GM23338 (cell line): ENCODE measurements around the gene RAP1GAP2. TPM values are rescaled to one million over a fixed set of nuclear protein-coding genes. Genes with fewer than 3 reads are reported as not detected.

Experiments used
- ATAC-seq: fragments of 200-7000 bp; cut with Tn5 transposase; 3 replicates; pipeline ENCODE4 v1.9.1; 2020
- DNase-seq: peaks from one replicate; pipeline ENCODE4 v3.0.0-alpha.2; 2015; ENCODE audit warnings: low spot score
- H2AFZ ChIP-seq: fragments of 200-600 bp; sonication (generic); 2 replicates; pipeline ENCODE4 v1.8.0; 2016; ENCODE audit warnings: antibody characterized with exemption, mild to moderate bottlenecking, moderate library complexity
- H3F3A ChIP-seq: fragments of 200-600 bp; sonication (generic); replicated peaks from 2 replicates; pipeline ENCODE4 v1.8.0; 2017; ENCODE audit warnings: antibody characterized with exemption, mixed run types, low read depth
- H3K27ac ChIP-seq: fragments of 200-600 bp; sonication (generic); 2 replicates; pipeline ENCODE4 v1.6.1; 2016; ENCODE audit warnings: low read depth
- H3K27me3 ChIP-seq: fragments of 200-600 bp; sonication (generic); 2 replicates; pipeline ENCODE4 v1.8.0; 2016; ENCODE audit warnings: mild to moderate bottlenecking, mixed run types, moderate library complexity; ENCODE audit not compliant: insufficient read depth
- H3K36me3 ChIP-seq: fragments of 200-600 bp; sonication (generic); 2 replicates; pipeline ENCODE4 v1.8.0; 2016; ENCODE audit warnings: mild to moderate bottlenecking; ENCODE audit not compliant: insufficient read depth
- H3K4me1 ChIP-seq: fragments of 200-600 bp; sonication (generic); 2 replicates; pipeline ENCODE4 v1.8.0; 2016; ENCODE audit warnings: mild to moderate bottlenecking, moderate library complexity; ENCODE audit not compliant: insufficient read depth
- H3K4me2 ChIP-seq: fragments of 200-600 bp; sonication (generic); 2 replicates; pipeline ENCODE4 v1.7.1; 2017; ENCODE audit warnings: mixed run types
- H3K4me3 ChIP-seq: fragments of 200-600 bp; sonication (generic); 2 replicates; pipeline ENCODE4 v1.6.1; 2016; ENCODE audit warnings: mixed run types
- H3K79me2 ChIP-seq: fragments of 200-600 bp; sonication (generic); replicated peaks from 2 replicates; pipeline ENCODE4 v1.8.0; 2017; ENCODE audit warnings: mild to moderate bottlenecking; ENCODE audit not compliant: insufficient read depth
- H3K9me2 ChIP-seq: fragments of 200-600 bp; sonication (generic); 2 replicates; pipeline ENCODE4 v1.8.0; 2017; ENCODE audit not compliant: insufficient read depth
- H4K20me1 ChIP-seq: fragments of 200-600 bp; sonication (generic); replicated peaks from 2 replicates; pipeline ENCODE4 v1.8.0; 2017; ENCODE audit warnings: mild to moderate bottlenecking; ENCODE audit not compliant: insufficient read depth
- H3K27ac Mint-ChIP-seq: 2 replicates; pipeline ENCODE4 v1.8.0; 2020; ENCODE audit warnings: inconsistent platforms, mild to moderate bottlenecking, moderate library complexity, mixed read lengths
- H3K27me3 Mint-ChIP-seq: 3 replicates; pipeline ENCODE4 v1.8.0; 2022; ENCODE audit warnings: low read depth, mild to moderate bottlenecking, moderate library complexity, mixed read lengths, inconsistent platforms; ENCODE audit not compliant: insufficient read depth, poor library complexity
- H3K36me3 Mint-ChIP-seq: 3 replicates; pipeline ENCODE4 v1.8.0; 2021; ENCODE audit warnings: low read depth, mild to moderate bottlenecking, inconsistent platforms, moderate library complexity, mixed read lengths
- H3K4me1 Mint-ChIP-seq: 3 replicates; pipeline ENCODE4 v1.8.0; 2020; ENCODE audit warnings: mild to moderate bottlenecking, inconsistent platforms, mixed read lengths
- H3K4me3 Mint-ChIP-seq: 3 replicates; pipeline ENCODE4 v1.8.0; 2021; ENCODE audit warnings: moderate library complexity, mild to moderate bottlenecking, inconsistent platforms, mixed read lengths
- H3K9me3 Mint-ChIP-seq: 3 replicates; pipeline ENCODE4 v1.8.0; 2020; ENCODE audit warnings: moderate library complexity, mild to moderate bottlenecking, inconsistent platforms, mixed read lengths
- CREB1 ChIP-seq: fragments of 250-450 bp; sonication (Bioruptor Pico); IDR thresholded peaks from 2 replicates; pipeline ENCODE4 v1.5.0; 2020; ENCODE audit warnings: low read depth, mild to moderate bottlenecking, moderate library complexity
- EZH2 ChIP-seq: fragments of 200-600 bp; sonication (generic); IDR thresholded peaks from one replicate; pipeline ENCODE4 v1.8.0; 2017; ENCODE audit warnings: antibody characterized with exemption, mild to moderate bottlenecking, low read depth; ENCODE audit not compliant: unreplicated experiment
- EZH2phosphoT487 ChIP-seq: fragments of 200-600 bp; sonication (generic); IDR thresholded peaks from one replicate; pipeline ENCODE4 v1.8.1; 2018; ENCODE audit warnings: antibody characterized with exemption; ENCODE audit not compliant: unreplicated experiment
- JUNB ChIP-seq: IDR thresholded peaks from one replicate; pipeline ENCODE4 v1.6.1; 2016; ENCODE audit warnings: antibody characterized with exemption; ENCODE audit not compliant: unreplicated experiment
- NANOG ChIP-seq: IDR thresholded peaks from 2 replicates; pipeline ENCODE4 v1.6.1; 2016; ENCODE audit warnings: antibody characterized with exemption, borderline replicate concordance
- POLR2AphosphoS5 ChIP-seq: IDR thresholded peaks from 2 replicates; pipeline ENCODE4 v1.6.1; 2016; ENCODE audit warnings: antibody characterized with exemption, low read depth
- STAT1 ChIP-seq: IDR thresholded peaks from one replicate; pipeline ENCODE4 v1.6.1; 2016; ENCODE audit warnings: antibody characterized with exemption; ENCODE audit not compliant: unreplicated experiment
- ZNF114 ChIP-seq: fragments of 250-450 bp; sonication (Bioruptor Pico); IDR thresholded peaks from 2 replicates; pipeline ENCODE4 v1.5.0; 2020; ENCODE audit warnings: mild to moderate bottlenecking, moderate library complexity
- ZNF331 ChIP-seq: fragments of 250-450 bp; sonication (Bioruptor Pico); IDR thresholded peaks from 2 replicates; pipeline ENCODE4 v1.5.0; 2020; ENCODE audit warnings: low read depth, mild to moderate bottlenecking, moderate library complexity
- polyA plus RNA-seq: library from polyadenylated mRNA; unstranded; fragments of >200 nt; fragmentation: Nextera tagmentation; extraction: Ambion mirVana; gene quantifications from 2 replicates; pipeline ENCODE4 v1.2.1, GENCODE V29; 2016
- total RNA-seq: library from RNA; depleted of rRNA; stranded (reverse); fragments of >200 nt; shearing (Covaris generic); gene quantifications from 2 replicates; pipeline ENCODE4 v1.2.3, GENCODE V29; 2014
- TF ChIP-seq, protein P1 (sequence below): fragments of 250-450 bp; sonication (Bioruptor Pico); IDR thresholded peaks from 2 replicates; pipeline ENCODE4 v1.5.0; 2020; ENCODE audit warnings: mild to moderate bottlenecking, moderate library complexity
- TF ChIP-seq, protein P2 (sequence below), 2 experiments: fragments of 200-600 bp in 1 of 2; sonication (generic) in 1 of 2; conservative IDR thresholded peaks; 2 replicates each; pipeline versions ENCODE4 v1.5.1 to v1.6.1; 2016 to 2017; ENCODE audit warnings: antibody characterized with exemption in 2 of 2, low read depth in 2 of 2, mild to moderate bottlenecking in 2 of 2, moderate library complexity in 1 of 2
- TF ChIP-seq, protein P3 (sequence below): IDR thresholded peaks from 2 replicates; pipeline ENCODE4 v1.6.1; 2016; ENCODE audit warnings: antibody characterized with exemption
- TF ChIP-seq, protein P4 (sequence below): IDR thresholded peaks from one replicate; pipeline ENCODE4 v1.6.1; 2018; ENCODE audit warnings: antibody characterized with exemption; ENCODE audit not compliant: unreplicated experiment

Gene RAP1GAP2
- total and polyA plus RNA-seq, 2 experiments from 2014 or later, result 17.8 to 46.1 TPM

DNA sequence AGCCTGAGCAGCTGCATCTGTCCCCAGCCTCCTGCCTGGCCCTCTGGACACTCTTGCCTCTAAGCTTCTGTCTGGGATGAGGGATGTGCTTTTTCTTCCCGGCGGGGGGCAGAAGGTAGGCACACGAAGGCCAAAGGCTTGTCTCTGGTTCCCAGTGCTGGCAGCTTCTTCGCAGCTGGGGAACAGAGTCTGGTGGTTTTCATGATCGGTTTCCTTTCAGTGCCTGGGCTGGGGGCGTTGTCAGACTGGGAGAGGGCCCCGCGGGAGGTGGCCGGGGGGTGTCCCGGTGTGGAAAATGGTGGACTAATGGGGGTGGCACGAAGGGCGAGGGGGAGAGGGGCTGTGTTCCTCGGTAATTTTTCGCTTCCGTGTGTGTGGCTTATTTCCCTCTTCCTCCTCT lies 988 bp downstream of the RAP1GAP2 start:
- Histone ChIP-seq H3K79me2 (no peaks in the 10 kb centered on the region), H4K20me1 (no peaks in the 10 kb centered on the region), H3K4me2 (no peak overlapping the region), H3K4me1 (peaks cover 4% of the 10 kb centered on the region; the same call in 1 of the 2 replicates), H3K27ac (no peak overlapping the region), H3K27me3 (no peaks in the 10 kb centered on the region), H3K36me3 (no peaks in the 10 kb centered on the region), H3F3A (no peaks in the 10 kb centered on the region), H2AFZ (no peak overlapping the region), H3K4me3 (no peak overlapping the region), H3K9me2 (no peaks in the 10 kb centered on the region)
- no peak for ATAC-seq
- peaks cover 26% of the 10 kb centered on the region for H3K4me1 Mint-ChIP-seq
- no peak for DNase-seq
- no peaks in the 10 kb centered on the region for H3K9me3 Mint-ChIP-seq
- H3K27ac Mint-ChIP-seq, result no peak overlapping the region; the same call in 1 of the 2 replicates
- no peaks in the 10 kb centered on the region for H3K36me3 Mint-ChIP-seq
- TF ChIP-seq ZNF114 (CRISPR knock-in tag) (no peak), EZH2 (no peak), JUNB (no peak), ZNF331 (no peak), CREB1 (CRISPR knock-in tag) (no peak), STAT1 (no peak), POLR2AphosphoS5 (no peak), NANOG (no peak), EZH2phosphoT487 (no peak)
- TF ChIP-seq, protein P1, sequence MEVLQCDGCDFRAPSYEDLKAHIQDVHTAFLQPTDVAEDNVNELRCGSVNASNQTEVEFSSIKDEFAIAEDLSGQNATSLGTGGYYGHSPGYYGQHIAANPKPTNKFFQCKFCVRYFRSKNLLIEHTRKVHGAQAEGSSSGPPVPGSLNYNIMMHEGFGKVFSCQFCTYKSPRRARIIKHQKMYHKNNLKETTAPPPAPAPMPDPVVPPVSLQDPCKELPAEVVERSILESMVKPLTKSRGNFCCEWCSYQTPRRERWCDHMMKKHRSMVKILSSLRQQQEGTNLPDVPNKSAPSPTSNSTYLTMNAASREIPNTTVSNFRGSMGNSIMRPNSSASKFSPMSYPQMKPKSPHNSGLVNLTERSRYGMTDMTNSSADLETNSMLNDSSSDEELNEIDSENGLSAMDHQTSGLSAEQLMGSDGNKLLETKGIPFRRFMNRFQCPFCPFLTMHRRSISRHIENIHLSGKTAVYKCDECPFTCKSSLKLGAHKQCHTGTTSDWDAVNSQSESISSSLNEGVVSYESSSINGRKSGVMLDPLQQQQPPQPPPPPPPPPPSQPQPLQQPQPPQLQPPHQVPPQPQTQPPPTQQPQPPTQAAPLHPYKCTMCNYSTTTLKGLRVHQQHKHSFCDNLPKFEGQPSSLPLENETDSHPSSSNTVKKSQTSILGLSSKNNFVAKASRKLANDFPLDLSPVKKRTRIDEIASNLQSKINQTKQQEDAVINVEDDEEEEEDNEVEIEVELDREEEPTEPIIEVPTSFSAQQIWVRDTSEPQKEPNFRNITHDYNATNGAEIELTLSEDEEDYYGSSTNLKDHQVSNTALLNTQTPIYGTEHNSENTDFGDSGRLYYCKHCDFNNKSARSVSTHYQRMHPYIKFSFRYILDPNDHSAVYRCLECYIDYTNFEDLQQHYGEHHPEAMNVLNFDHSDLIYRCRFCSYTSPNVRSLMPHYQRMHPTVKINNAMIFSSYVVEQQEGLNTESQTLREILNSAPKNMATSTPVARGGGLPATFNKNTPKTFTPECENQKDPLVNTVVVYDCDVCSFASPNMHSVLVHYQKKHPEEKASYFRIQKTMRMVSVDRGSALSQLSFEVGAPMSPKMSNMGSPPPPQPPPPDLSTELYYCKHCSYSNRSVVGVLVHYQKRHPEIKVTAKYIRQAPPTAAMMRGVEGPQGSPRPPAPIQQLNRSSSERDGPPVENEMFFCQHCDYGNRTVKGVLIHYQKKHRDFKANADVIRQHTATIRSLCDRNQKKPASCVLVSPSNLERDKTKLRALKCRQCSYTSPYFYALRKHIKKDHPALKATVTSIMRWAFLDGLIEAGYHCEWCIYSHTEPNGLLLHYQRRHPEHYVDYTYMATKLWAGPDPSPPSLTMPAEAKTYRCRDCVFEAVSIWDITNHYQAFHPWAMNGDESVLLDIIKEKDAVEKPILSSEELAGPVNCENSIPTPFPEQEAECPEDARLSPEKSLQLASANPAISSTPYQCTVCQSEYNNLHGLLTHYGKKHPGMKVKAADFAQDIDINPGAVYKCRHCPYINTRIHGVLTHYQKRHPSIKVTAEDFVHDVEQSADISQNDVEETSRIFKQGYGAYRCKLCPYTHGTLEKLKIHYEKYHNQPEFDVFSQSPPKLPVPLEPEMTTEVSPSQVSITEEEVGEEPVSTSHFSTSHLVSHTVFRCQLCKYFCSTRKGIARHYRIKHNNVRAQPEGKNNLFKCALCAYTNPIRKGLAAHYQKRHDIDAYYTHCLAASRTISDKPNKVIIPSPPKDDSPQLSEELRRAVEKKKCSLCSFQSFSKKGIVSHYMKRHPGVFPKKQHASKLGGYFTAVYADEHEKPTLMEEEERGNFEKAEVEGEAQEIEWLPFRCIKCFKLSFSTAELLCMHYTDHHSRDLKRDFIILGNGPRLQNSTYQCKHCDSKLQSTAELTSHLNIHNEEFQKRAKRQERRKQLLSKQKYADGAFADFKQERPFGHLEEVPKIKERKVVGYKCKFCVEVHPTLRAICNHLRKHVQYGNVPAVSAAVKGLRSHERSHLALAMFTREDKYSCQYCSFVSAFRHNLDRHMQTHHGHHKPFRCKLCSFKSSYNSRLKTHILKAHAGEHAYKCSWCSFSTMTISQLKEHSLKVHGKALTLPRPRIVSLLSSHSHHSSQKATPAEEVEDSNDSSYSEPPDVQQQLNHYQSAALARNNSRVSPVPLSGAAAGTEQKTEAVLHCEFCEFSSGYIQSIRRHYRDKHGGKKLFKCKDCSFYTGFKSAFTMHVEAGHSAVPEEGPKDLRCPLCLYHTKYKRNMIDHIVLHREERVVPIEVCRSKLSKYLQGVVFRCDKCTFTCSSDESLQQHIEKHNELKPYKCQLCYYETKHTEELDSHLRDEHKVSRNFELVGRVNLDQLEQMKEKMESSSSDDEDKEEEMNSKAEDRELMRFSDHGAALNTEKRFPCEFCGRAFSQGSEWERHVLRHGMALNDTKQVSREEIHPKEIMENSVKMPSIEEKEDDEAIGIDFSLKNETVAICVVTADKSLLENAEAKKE (CRISPR knock-in tag), result no peak
- TF ChIP-seq, protein P2, sequence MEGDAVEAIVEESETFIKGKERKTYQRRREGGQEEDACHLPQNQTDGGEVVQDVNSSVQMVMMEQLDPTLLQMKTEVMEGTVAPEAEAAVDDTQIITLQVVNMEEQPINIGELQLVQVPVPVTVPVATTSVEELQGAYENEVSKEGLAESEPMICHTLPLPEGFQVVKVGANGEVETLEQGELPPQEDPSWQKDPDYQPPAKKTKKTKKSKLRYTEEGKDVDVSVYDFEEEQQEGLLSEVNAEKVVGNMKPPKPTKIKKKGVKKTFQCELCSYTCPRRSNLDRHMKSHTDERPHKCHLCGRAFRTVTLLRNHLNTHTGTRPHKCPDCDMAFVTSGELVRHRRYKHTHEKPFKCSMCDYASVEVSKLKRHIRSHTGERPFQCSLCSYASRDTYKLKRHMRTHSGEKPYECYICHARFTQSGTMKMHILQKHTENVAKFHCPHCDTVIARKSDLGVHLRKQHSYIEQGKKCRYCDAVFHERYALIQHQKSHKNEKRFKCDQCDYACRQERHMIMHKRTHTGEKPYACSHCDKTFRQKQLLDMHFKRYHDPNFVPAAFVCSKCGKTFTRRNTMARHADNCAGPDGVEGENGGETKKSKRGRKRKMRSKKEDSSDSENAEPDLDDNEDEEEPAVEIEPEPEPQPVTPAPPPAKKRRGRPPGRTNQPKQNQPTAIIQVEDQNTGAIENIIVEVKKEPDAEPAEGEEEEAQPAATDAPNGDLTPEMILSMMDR (conservative IDR thresholded peaks at IDR 0.05; ENCODE audit: low read depth in 2 of 2), result no peak
- TF ChIP-seq, protein P3, sequence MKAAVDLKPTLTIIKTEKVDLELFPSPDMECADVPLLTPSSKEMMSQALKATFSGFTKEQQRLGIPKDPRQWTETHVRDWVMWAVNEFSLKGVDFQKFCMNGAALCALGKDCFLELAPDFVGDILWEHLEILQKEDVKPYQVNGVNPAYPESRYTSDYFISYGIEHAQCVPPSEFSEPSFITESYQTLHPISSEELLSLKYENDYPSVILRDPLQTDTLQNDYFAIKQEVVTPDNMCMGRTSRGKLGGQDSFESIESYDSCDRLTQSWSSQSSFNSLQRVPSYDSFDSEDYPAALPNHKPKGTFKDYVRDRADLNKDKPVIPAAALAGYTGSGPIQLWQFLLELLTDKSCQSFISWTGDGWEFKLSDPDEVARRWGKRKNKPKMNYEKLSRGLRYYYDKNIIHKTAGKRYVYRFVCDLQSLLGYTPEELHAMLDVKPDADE, result no peak
- TF ChIP-seq, protein P4, sequence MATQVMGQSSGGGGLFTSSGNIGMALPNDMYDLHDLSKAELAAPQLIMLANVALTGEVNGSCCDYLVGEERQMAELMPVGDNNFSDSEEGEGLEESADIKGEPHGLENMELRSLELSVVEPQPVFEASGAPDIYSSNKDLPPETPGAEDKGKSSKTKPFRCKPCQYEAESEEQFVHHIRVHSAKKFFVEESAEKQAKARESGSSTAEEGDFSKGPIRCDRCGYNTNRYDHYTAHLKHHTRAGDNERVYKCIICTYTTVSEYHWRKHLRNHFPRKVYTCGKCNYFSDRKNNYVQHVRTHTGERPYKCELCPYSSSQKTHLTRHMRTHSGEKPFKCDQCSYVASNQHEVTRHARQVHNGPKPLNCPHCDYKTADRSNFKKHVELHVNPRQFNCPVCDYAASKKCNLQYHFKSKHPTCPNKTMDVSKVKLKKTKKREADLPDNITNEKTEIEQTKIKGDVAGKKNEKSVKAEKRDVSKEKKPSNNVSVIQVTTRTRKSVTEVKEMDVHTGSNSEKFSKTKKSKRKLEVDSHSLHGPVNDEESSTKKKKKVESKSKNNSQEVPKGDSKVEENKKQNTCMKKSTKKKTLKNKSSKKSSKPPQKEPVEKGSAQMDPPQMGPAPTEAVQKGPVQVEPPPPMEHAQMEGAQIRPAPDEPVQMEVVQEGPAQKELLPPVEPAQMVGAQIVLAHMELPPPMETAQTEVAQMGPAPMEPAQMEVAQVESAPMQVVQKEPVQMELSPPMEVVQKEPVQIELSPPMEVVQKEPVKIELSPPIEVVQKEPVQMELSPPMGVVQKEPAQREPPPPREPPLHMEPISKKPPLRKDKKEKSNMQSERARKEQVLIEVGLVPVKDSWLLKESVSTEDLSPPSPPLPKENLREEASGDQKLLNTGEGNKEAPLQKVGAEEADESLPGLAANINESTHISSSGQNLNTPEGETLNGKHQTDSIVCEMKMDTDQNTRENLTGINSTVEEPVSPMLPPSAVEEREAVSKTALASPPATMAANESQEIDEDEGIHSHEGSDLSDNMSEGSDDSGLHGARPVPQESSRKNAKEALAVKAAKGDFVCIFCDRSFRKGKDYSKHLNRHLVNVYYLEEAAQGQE, result no peak
- no peak overlapping the region for H3K4me3 Mint-ChIP-seq
- peaks cover 15% of the 10 kb centered on the region for H3K27me3 Mint-ChIP-seq
